ENCODE data around the gene CCT6B.
"Not testable (repeated sequence)": the region's sequence is repeated elsewhere in the genome, so short reads cannot be mapped to it uniquely, and the experiment has no call there.

CCT6B gene, protein sequence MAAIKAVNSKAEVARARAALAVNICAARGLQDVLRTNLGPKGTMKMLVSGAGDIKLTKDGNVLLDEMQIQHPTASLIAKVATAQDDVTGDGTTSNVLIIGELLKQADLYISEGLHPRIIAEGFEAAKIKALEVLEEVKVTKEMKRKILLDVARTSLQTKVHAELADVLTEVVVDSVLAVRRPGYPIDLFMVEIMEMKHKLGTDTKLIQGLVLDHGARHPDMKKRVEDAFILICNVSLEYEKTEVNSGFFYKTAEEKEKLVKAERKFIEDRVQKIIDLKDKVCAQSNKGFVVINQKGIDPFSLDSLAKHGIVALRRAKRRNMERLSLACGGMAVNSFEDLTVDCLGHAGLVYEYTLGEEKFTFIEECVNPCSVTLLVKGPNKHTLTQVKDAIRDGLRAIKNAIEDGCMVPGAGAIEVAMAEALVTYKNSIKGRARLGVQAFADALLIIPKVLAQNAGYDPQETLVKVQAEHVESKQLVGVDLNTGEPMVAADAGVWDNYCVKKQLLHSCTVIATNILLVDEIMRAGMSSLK

DNA sequence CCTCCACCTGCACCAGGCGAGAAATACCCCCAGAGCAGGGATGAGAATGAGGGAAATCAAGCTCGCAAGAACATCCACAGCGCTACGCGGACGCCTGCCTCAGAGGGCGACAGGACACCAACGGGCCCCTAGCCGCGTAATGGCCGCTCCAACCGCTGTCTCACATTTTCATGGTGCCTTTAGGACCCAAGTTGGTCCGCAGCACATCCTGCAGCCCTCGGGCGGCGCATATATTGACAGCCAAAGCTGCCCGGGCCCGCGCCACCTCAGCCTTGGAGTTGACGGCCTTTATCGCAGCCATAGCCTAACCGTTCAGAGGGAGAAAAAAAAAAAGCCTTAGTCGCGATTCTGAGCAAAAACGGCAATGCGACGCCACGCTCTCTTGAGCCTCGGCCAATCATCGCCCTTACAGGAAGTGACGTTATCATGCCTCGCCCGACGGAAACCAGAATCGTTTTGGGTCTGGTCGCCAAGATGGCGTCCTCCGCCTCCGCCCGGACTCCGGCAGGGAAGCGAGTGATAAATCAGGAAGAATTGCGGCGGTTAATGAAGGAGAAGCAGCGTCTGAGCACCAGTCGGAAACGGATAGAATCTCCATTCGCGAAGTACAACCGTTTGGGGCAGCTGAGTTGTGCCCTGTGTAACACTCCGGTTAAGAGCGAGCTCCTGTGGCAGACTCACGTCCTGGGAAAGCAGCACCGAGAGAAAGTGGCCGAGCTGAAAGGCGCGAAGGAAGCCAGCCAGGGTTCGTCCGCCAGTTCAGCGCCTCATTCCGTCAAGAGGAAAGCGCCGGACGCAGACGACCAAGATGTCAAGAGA is at the start of gene CCT6B, which contains the start of gene ZNF830:
Gene CCT6B, minus strand, starts transcription at position 368 of the 819 bp plus-strand sequence. Its CDS starts 67 bp downstream, at position 301.
Gene ZNF830, plus strand, starts transcription at position 448 of the 819 bp plus-strand sequence. Its CDS starts 27 bp downstream, at position 475.
- peak; percentile 89 for DNase-seq

DNA sequence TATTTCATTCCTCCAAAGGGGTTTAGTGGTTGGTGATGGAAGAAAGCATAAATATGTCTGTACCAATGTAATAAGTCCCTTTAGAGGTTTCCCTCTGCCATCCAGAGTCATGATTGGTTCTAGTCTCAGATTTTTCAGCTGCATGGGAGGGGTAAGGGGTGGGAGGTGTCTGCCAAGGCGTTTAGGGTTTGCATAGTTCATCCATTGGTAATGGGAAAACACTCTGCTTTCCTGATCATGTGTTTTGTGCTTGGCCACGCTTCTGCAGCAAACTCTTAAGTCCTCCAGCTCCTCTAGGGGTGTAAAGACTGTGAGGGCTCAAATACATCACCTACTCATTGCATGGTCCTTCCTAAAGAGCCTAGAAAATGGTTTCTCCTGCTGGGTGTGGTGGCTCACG is 48.8 kb upstream of the CCT6B start:
- DNase-seq, result no peak

DNA sequence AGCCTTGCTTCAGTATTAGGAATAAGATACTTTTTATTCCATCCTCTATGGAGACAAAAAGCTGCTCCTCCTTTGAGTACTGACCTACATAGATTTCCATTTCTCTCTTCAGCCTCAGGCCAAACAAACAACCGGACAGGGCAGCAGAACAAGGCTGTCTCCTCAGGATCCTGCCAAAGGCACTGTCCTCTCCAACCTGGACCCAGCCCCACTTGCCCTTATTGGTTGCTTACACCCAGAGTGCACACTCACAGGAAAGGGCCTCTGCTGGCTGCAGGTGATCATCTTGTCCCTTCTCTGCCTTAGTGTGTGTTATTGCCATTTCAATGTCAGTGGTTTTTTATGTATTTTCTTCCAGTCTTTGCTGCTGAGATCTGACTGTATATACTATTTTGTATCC is 45.7 kb upstream of the CCT6B start:
- DNase-seq, result no peak

DNA sequence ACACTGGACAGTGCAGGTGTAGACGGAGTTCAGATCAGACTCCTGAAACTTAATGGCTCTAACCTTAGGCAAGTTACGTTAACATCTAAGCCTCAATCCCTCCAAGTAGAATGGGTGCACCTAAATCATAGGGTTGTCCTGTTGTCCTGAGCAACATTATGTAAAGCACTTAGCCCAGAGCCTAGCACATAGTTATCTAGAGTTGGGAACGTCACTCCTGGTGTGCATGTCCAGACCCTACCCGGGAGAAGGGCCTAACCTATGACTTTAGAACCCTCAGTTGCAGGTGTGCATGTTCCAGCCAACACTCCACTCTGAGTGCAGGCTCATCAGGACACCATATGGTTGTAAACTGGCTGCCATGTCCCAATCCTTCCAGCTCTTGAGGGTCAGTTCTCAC is 45.1 kb upstream of the CCT6B start:
- DNase-seq, result no peak

DNA sequence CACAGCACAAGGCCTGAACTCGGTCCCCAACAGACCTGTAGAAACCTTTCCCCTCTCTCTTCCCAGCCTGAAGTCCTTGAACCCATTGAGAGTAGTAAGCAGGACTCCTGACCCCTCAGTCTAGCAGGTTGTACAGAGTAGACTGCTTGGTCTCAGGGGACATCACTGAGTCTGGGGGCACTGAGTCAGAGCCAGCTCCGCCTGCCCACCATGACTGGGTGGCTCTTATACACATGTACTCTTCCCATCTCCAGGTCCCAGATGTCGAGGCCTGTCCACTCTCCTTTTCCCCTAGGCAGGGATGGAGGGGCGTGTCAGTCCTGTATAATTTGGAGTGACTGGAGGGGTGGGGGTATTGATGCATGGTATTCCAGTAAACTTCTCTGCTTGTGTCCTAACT is 42.5 kb upstream of the CCT6B start:
- no peak for DNase-seq

DNA sequence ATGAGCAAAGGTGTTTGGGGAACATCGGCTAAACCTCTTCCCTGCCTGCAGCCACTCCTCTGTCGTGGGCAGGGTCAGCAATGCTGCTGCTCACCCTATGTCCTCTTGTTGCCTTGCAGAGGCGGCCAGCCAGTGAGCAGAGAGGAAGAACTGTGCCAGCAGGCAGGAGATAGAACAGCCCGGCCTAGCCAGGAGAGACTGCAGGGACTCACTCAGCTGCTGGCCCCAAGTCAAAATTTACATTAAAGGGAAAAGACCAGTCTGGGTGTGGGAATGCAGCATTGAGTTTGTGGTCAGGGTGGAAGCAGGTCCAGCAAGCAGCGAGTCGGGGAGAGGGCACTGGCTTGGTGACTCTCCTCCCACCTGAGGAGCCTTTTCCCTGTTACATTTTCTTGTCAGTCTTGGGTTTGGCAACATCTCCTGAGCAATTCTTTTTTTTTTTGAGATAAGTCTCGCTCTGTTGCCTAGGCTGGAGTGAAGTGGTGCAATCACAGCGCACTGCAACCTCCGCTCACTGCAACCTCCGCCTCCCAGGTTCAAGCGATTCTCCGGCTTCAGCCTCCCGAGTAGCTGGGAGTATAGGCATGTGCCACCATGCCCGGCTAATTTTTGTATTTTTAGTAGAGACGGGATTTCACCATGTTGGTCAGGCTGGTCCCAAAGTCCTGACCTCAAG is 41.8 kb upstream of the CCT6B start:
- no peak for DNase-seq

DNA sequence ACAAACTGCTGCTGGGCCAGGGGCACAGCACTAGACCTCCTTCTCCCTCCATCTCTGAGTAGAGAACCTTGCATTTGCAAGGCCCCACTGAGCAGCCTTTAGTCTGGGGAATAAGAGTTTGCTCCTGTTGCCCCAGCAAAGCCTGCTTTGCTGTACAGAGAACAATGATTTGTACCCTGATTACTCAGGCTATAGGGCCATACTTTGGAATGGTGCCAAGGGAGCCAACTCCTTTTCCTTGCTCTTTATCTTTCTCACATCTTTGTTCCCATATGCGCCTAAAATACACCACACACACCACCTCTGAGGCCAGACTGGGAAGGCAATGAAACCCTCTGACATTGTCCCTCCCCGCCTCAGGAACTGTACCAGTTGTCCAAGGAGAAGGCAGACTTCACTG is 40.3 kb upstream of the CCT6B start:
- no peak for DNase-seq

DNA sequence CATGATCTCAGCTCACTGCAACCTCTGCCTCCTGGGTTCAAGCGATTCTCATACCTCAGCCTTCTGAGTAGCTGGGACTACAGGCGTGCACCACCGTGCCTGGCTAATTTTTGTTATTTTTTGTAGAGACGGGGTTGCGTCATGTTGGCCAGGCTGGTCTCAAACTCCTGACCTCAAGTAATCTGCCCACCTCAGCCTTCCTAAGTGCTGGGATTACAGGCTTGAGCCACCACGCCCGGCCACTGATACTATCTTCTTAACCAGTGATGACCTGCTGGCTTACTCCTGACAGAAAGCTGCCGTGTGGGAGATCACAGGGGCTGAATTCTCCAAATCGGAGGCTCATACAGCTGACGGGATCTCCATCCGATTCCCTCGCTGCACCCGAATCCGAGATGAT is 39.7 kb upstream of the CCT6B start:
- not testable (repeated sequence) for DNase-seq

DNA sequence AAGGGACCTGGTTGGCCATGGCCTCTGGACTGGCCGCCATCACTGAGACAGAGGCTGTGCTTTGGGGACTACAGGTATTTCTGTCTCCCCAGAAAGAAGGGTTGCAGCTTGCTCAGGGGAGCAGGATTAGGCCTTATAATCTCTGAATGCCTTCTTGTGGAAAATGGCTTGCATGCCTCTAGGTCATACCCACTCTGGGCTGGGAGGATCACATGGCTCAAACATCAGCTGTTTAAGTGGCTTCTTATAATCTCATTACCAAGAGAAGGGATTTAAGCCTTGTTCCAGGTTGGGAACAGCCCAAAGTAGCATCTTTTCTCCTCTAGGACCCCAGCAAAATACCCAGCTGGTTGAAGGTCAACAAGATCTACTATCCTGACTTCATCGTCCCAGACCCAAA is 38.2 kb upstream of the CCT6B start:
- DNase-seq, result no peak

DNA sequence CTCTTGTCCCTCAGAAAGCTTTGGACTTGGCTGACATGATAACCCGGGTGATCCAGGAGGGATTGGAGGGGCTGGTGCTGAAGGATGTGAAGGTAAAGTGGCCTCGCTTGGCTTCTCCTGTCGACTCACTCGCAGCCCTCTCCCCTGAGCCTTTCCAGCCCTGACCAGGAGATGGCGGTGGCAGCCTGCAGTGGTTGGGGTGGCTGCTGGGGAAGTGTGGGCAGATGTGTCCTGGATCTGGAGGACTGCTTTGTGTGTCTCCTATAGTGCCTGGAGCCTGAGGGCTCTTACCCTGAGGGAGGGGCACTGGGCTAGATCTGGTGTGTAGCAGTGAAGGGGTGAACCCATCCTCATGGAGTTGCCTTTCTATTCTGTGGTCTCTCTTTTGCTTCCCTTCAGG is 36.9 kb upstream of the CCT6B start:
- DNase-seq, result peak; percentile 77

DNA sequence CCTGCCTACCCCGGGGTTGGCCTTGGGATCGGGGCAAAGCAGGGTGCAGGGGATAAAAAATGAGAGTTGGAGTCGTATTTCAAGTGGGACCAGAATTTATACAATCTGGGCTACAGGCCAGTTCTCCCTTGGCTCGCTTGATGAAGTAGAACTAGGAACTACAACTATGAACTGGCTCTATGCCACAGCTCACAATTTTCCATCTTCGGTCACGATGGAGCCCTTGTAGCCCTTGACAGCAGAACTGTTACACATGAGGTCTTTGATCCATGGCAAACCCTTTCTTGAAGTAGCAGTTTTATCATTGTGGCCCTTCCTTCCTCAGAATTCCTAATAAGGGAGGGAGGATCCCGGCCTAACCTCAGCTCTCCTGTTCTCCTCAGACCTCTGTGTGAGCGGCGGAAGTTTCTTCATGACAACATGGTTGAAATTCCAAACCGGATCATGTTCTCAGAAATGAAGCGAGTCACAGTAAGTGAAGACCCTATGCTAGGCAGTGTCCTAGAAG is 36.1 kb upstream of the CCT6B start:
- DNase-seq, result no peak

DNA sequence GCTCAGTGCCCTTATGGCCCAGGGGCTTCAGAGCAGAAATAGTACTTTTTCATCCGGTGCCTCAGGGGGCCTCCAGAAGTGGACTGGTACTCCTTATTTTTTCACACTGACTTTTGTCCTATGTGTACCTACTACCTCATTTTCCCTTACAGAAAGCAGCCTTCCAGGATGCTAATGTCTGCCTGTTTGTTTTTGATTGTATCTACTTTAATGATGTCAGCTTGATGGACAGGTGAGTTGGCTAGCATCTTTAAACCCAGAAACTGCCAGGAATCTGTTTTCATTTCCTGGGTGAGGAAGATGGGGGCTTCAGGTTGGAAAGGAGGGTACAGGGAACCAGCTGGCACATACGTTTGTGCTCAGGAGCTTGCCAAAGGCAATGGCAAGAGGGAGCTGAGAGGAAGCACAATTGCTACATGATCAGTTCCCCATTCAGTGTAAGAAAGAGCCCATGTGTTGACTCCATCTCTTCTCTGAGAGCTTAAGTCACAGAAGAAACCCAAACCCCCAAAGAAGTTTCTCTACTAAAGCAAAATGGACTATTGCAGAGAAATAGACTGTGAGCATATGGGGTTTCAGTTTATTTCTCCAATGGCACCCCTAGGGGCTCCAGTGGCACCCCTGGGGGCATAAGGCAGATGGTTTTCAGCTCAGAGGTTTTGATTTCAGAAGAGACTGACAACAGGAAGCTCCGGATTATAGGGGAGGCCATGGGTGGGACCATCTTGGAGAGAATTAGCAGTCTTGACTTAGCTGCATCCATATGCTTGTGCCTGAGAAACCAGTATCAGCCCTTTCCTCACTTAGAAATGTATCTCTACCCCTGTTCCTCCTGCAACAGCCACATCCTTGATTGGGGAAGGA is 35.4 kb upstream of the CCT6B start:
- no peak for DNase-seq

DNA sequence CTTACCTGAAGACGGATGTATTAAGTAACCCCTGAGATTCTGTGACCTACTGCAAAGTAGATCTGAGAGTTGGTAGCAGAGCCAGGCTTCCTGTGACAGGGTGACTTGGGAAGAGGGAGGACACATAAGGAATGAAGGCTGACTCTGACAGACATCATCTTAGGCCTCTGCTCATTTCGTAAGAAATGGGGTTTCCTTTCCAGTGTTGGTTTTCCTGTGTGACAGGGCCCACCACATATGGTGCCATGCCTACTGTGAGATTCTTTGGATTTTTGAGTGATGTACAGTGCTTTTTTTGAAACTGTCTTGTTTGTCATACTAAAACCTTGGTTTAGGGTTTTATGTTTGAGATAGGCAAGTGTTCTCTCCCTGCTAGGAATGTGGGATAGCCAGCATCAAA is 31.8 kb upstream of the CCT6B start:
- DNase-seq, result no peak

DNA sequence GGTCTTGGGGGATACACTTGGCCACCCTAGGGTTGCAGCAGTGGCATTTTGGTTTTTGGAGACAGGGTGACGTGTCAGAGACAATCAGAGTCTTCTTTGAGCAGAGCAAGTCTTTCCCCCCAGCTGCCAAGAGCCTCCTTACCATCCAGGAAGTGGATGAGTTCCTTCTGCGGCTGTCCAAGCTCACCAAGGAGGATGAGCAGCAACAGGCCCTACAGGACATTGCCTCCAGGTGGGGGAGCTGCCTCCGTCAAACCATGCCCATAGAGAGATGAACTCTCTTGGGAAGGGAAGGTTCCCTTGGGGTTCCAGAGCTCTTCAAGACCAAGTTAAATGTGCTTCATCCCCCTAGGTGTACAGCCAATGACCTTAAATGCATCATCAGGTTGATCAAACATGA is 30.3 kb upstream of the CCT6B start:
- no peak for DNase-seq

DNA sequence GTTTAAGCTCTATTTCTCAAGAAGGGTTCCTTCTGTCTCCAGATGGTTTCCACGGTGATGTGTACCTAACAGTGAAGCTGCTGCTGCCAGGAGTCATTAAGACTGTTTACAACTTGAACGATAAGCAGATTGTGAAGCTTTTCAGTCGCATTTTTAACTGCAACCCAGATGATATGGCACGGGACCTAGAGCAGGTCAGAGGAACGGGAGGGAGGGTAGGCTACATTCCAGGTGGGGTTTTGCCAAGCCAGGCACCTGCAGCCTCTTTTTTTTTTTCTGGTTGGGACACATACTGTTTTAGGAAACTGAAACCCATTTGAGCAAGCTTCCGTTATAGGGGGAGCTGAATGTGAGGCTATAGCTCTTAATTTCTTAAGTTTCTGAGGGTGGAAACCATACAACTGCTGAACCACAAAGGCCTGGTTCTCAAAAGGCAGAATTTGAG is 29.7 kb upstream of the CCT6B start:
- no peak for DNase-seq

DNA sequence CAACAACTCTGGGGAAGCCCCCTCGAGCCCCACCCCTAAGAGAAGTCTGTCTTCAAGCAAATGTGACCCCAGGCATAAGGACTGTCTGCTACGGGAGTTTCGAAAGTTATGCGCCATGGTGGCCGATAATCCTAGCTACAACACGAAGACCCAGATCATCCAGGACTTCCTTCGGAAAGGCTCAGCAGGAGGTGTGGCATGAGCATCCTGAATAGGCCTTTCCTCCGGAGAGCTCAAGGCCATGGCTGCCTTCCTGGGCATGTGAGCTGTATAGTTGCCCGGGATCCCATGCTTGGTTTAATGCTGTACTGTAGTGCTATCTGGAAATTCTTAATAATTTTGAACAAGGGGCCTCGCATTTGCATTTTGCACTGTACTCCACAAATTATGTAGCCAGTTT is 28.2 kb upstream of the CCT6B start:
- no peak for DNase-seq

DNA sequence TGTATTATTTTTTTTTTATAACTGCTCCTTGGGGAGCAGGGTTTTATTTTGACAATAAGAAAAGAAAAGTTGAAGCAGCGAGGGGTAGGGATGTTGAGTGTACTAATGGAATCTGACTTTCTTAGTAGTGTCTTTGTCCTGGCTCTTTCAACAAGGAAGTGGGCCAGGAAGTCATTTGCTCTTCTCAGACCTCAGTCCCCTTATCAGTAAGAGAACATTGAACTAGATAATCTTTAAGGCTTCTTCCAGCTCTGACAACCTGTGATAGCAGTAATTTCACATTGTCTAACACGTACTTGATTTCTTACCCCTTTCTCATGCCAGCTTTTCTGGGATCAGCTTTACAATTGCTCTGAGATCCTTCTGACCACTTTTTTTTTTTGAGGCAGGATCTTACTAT is 27.4 kb upstream of the CCT6B start:
- DNase-seq, result no peak

DNA sequence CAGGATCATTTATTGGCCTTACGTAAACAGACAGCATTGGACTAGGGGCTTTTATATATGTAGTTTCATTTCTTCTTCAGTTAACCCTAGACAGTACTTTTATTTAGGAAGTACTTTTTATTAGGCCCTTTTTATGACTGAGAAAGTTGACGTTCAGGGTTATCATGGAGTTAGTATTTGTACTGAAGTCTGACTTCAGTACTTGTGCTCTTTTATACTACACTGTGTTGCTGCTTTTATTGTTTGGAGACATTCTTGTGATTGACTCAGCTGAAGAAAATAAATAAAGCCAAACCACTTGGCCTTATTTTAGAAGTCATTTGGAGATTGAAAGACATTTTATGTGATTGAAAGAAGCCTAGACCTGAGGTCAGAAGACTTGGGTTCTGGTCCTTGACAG is 26.0 kb upstream of the CCT6B start:
- no peak for DNase-seq

DNA sequence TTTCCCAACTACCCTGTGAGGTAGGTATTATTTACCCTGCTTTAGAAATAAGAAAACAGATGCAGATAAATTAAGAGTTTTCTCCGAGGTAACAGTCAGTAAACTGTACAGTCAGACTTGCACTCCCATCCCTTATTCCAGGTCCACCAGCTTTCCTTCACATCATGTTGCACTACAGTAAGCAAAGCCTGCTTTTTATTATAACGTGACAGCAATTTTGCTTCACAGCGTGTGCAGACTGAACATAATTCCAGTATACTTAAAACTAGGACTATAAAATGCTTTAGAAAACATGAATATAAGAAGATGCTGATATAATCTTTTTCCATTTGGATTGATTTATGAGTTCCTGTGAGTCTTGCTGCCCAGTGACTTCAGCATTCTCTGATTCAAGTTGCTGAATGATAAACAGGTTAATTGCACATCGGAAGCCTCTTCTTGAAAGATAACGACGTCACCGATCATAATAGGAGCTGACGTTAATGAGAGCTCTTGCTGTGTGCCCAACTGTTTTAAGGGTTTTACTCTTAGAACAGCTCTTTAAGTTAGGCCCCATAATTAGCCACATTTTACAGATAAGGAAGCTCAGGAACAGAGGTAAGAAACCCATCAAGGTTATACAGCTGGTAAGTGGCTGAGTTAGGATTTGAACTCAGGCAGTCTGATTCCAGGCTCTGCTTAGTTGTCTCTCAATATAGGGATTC is 20.4 kb upstream of the CCT6B start:
- no peak for DNase-seq

DNA sequence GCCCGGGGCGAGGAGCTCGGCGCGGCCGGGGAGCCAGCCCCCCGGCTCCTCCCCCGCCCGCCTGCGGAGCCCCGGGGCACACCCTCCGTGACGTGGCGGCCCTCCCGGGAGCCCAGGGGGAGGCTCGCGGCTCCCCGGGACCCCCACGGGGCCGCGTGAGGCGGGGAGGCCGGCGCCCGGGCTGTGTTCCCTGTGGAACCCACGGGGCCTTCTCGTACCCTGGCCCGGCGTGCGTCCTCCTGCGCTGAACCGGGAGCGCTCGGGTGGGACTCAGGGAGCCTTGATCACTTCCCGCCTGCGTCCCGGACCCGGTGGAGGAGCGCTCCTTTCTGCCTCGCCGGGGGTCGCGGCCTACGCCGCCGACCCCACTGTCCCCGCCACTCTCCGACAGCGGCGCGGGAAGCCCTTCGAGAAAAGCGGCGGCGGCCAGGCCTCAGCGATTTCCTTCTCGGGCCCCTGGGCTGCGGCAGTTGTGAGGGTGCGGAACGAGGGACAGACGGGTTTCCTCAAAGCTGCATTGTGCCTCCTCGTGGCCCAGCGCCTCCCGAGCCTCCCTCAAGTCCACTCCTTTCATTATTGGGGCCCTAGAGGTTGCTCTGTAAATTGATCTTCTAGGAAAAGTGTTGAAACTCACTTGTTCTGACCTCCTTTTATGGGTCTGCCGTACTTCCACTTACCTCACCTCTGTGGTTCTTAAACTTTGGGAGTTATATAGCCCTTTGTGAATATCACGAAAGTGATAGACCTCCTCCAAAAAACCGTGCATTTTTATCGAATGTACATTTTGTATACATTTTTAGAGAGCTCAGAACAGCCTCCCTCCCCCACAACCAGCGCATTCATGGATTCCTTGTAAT is 19.6 kb upstream of the CCT6B start:
- DNase-seq, result peak; percentile 82

Data from activated naive CD4-positive, alpha-beta T cell treated with anti-CD3 and anti-CD28 coated beads, Interleukin-2, amount 50 U/mL, for 16 hours (primary cell).